Measurements from ENCODE around the gene DAGLA.

DAGLA gene

DNA sequence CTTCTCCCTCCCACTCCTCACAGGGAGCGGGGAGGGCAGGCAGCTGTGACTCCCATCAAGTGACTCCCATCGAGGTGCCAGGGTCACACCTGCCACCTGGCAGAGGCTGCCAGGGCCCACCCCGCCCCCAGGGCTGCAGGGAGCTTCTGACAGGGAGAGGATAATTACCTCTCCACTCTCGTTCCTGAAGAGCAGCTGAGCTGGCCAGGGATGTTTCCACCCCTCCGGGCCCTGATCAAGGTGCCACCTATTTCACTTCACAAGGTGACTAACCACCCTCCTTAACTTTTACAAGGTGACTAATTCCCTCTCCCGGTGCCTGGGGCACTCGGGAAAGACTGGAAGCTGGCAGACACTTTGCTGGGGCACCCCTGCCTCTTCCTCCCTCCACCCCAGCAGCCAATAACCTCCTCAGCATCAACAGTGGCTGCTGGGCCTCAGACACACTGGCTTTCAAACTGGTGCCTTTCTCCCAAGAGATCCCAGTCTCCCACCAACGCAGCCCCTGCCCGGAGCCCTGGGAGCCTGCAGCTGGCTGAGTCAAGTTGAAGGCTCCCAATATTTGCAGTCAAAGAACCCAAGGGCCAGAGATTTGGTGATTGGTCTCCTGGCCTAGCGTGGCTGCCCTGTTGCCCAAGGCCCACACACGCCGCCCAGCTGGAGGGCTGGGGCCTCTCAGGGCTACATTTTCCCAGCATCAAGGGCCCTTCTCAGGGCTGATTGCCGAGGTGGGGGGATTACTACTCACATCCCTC, 50.2 kb downstream of the DAGLA start:
- no peak for DNase-seq (ENCODE audit: low read depth)

DNA sequence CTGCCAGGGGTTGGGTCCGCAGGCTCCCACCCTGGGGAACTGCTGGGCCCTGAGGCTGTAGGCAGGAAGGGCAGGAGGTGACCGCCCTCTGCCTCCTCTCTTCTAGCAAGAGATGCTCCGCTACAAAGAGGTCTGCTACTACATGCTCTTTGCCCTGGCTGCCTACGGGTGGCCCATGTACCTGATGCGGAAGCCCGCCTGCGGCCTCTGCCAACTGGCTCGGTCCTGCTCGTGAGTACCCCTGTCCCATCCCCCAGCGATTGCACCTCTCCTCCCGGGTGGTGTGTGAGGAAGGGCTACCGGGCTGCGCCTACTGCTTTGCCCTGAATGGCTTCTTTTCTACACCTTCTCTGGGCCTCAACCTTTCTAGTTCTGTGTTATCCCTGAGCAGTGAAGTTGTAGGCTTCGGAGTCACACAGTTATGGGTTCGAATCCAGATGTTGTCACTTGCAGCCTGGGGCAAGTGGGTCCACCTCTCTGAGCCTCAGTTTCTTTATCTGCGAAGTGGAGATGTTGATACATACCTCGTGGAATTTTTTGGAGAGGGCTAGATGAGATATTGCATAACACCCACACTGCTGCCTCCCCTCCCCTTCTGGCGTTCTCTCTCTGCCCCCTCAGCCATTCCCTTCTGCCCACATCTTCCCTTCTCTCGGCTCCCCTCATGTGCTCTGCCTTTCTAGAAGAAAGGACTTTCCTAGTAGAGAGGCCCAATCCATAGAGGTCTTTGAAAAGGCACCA, 51.2 kb downstream of the DAGLA start:
- no peak for DNase-seq (ENCODE audit: low read depth)

DNA sequence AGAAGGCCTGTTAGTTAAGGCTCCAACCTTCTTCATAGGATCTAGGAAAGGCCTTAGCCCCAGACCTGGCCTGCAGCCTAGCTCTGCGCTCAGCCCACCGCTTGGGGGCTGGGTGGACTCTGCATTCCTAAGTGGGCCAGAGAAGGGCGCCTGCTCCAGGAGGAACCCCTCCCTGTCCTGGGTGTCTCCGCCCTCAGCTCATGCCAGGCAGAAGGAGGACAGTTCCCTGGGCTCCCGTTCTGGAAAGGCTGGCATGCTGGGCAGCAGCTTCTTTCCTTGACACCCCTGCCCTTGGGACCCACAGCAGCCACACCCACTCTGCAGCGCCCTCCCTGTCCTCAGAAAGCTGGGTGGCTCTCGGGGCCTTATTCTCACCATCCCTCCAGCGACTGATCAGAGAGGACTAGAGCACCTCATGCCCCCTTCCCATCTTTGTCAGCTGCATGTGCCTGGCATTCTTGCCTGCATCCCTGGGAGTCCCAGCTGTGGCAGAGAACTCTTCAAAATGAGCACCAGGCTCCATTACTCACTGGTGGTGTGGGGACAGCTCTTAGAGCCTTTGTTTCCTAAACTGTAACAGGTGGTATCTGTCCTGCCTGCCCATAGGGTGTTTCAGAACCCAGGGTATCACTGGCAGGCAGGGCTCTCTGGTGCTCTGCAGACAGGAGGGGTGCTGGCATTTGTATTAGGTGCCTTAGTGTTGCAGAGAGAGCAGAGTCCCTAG, 51.9 kb downstream of the DAGLA start:
- DNase-seq (ENCODE audit: low read depth) = no peak

DNA sequence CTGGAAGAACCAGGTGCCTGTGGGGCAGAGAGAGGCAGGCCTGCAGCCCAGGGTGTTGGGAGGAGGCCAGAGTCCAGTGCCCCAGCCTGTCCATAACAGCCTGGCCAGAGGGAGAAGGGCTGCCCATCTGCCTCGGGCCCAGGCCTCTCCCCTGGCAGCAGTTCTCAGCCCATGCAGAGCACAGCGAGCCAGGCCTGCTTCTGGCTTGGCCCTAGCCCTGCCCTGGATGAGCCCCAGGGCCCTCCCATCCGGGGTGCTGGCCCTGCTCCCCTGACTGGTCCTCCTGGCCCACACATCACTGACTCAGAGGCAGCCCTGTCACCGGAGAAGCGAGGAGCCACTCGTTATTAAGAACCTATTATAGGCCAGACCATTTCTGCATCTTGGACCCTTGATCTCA, 52.5 kb downstream of the DAGLA start:
- DNase-seq (ENCODE audit: low read depth) = peak; percentile 44

DNA sequence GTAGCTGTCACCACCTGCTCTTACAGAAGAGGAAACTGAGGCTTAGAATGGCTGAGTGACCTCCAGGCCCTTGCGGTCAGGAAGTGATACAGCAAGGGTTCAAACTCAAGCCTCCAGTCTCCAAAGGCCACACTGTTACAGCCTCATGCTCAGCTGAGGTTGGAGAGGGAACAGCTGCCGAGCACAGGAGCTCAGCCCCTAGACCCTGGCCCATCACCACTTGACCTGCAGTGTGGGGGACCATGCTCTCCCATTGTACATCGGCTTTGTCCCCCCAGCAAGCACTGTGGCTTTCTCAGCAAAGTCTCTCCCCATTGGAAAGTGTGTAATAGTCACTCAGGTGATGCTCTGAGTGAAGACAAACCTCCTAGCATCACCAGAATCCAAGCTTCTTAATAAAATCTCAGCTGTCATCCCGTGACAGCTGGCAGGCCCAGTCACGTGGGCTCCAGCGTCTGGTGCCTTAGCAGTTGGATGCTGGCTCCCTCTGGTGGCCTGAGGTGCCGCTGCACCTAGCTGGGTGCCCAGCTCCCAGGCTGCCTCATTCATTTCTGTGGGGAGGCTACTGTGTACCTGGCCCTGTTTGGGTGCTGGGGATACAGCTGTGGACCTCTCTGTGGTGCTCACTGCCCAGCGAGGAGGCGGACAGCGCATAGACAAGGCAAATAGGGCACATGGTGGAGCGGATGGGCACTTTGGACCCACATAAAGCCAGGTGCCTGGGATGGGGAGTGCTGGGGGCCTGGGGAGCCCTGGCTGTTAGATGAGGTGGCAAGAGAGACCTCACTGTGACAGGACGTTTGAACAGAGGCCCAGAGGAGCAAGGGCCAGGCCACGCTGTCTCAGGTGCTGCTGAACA, 53.2 kb downstream of the DAGLA start:
- DNase-seq (ENCODE audit: low read depth) = peak; percentile 70

DNA sequence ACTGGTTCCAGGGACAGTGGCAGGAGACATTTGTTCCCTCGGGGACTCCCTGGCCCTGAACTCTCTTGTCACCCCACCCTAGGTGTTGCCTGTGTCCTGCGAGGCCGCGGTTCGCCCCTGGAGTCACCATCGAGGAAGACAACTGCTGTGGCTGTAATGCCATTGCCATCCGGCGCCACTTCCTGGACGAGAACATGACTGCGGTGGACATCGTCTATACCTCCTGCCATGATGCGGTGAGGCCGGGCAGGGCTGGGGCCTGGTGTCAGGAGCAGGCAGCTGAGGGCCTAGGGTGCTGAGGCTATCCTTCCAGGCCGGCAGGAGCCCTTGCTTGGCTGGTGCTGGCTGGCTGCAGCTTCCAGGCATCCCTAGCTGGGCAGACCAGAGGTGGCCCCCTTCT, 54.6 kb downstream of the DAGLA start:
- DNase-seq (ENCODE audit: low read depth) = no peak

DNA sequence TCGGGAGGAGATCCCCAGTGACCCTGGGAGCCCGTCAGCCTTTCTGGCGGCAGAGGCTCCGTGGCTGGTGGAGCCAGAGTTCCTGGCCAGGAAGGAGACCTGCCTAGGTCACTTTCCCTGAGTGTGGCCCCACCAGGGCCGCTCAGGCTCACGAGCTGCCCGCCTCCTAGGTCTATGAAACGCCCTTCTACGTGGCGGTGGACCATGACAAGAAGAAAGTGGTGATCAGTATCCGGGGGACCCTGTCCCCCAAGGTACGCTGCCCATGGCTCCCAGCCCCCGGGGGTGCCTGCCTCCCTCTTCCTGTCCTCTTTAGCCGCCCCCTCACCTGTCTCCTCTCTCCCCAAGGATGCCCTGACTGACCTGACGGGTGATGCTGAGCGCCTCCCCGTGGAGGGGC, 55.2 kb downstream of the DAGLA start:
- DNase-seq (ENCODE audit: low read depth) = no peak

DNA sequence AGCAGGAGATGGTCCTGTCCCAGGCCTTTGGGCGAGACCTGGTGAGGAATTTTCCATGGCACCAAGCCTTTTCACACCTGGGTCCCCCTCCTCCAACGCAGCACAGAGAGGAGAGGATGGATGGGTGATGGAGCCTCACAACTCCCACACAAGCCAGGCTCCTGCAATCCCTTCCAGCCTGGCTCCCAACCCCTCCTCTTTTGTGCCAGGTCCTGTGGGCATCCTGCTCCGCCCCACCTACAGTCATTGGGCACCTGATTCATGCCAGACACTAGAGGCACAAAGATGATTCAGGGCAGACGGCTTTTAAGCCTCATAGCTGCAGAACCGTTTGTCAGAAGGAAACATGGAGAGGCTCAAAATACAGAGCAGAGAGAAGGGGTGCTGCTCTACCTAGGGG, 56.1 kb downstream of the DAGLA start:
- DNase-seq (ENCODE audit: low read depth) = no peak

DNA sequence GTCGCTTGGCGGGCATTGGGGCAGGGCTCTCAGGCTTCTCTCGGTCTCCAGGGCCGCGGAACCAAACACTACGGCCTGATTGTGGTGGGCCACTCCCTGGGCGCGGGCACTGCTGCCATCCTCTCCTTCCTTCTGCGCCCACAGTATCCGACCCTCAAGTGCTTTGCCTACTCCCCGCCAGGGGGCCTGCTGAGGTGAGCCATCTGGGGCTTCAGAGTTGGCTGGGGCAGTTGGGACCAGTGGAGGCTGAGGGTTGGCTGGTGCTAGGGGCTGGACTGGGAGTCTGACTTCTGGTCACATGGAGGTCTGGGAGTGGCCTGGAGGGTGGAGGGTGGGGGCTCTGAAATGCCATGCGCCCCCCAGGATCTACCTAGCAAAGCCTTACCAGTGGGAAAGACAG, 56.9 kb downstream of the DAGLA start:
- no peak for DNase-seq (ENCODE audit: low read depth)

DNA sequence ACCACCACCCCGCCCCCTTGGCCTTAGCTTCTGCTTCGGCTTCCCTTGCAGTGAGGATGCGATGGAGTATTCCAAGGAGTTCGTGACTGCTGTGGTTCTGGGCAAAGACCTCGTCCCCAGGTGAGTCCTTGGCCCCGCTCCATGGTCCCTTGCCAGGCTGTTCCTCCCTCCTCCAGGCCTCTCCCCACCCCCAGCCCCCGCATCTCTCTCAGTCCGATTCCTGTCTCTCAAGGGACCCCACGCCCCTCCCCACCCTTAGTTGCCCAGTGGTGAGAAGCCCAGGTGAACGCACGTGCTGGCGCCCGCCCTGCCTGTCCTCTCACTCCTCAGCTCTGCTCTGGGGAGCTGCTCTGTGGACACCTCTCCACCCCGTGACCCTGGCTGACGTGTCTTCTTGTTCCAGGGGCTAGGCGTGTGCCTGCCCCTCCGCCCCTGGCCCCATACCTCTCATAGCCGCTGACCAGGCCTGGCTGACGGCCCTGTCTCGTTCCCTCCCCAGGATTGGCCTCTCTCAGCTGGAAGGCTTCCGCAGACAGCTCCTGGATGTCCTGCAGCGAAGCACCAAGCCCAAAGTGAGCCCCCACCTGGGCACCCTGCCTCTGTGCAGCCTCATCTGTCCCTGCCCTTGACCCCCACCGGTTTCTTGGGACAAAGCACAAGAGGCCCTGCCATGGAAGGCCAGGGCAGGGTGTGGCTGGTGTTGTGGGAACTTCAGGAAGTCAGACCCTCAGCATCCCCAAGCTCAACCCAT, 57.6 kb downstream of the DAGLA start:
- DNase-seq (ENCODE audit: low read depth) = no peak

DNA sequence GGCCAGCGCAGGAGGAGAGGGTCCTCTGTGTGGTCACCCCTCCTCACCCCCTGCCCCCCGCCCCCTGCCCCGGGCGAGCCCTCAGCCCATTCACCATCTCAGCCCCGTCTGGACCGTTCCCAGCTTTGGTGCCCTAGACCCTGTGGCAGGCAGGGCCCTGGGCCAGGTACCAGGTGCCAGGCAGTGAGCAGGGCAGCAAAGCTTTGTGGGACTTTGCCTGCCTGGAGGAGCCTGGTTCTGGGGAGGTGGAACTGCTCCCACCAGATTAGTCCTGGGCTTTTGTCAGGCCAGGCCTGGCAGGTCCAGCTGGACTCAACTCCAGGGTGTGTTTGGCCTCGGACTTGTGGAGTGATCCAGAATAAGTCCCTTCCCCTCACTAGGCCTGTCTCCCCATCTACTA, 58.6 kb downstream of the DAGLA start:
- DNase-seq (ENCODE audit: low read depth) = no peak

DNA sequence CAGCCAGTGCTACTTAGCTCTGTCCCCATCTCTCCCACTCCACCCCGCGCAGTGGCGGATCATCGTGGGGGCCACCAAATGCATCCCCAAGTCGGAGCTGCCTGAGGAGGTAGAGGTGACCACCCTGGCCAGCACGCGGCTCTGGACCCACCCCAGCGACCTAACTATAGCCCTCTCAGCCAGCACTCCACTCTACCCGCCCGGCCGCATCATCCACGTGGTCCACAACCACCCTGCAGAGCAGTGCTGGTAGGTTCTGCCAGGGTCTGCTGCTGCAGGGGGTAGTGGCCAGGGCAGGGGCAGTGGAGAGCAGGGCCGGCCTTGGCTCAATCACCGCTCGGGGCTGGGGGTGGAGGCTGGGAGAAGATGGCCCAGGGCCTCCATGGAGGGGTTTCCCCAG, 59.2 kb downstream of the DAGLA start:
- DNase-seq (ENCODE audit: low read depth) = no peak

DNA sequence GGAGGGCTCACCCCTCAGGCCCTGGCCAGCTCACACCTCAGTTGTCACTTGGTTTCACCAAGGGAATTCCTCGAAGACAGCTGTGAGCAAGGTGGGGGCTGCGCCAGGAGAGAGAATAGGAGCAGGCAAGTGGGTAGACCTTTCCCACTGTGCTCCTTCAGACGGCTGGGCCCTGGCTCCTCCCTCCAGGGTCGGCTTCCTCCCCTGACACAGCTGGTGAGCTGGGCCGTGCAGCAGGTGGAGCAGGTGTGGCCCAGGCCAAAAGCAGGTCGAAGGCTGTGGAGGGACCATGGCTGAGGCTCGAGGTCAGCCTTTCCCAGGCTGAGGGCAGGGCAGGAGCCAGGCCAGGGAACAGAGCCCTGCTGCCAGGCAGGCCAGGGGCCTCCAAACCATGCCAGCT, 59.8 kb downstream of the DAGLA start:
- DNase-seq (ENCODE audit: low read depth) = no peak

DNA sequence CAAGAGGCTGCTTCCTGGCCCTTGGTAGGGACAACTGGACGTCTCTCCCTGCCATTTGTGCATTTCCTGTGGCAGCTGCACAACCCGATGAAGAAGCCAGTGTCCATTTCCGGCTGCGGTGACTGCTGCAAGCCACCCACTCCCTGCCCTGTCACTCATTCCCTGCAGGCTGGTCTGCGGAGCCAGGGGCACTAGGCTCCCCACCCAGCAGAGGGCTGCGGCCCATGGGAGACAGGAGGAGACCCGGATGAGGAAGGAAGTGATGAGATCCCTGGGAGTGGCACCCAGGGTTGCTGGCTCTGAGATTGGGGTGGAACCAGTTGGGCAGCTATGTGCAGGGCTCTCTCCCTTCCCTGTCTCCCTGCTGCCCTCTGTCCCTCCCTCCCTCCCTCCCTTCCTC, 62.2 kb downstream of the DAGLA start:
- DNase-seq (ENCODE audit: low read depth) = no peak

DNA sequence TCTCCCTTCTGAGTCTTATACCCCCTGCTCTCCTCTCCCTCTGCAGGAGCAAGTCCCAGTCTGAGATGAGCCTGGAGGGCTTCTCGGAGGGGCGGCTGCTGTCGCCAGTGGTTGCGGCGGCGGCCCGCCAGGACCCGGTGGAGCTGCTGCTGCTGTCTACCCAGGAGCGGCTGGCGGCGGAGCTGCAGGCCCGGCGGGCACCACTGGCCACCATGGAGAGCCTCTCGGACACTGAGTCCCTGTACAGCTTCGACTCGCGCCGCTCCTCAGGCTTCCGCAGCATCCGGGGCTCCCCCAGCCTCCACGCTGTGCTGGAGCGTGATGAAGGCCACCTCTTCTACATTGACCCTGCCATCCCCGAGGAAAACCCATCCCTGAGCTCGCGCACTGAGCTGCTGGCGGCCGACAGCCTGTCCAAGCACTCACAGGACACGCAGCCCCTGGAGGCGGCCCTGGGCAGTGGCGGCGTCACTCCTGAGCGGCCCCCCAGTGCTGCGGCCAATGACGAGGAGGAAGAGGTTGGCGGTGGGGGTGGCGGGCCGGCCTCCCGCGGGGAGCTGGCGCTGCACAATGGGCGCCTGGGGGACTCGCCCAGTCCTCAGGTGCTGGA, 63.4 kb downstream of the DAGLA start:
- no peak for DNase-seq (ENCODE audit: low read depth)

DNA sequence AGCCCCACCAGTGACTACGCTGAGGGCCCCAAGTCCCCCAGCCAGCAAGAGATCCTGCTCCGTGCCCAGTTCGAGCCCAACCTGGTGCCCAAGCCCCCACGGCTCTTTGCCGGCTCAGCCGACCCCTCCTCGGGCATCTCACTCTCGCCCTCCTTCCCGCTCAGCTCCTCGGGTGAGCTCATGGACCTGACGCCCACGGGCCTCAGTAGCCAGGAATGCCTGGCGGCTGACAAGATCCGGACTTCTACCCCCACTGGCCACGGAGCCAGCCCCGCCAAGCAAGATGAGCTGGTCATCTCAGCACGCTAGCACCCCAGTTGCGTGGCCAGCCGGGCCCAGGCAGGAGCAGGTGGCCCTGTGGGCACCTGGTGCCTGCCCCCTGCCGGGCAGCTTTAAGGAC, 64.0 kb downstream of the DAGLA start:
- DNase-seq (ENCODE audit: low read depth) = no peak

DNA sequence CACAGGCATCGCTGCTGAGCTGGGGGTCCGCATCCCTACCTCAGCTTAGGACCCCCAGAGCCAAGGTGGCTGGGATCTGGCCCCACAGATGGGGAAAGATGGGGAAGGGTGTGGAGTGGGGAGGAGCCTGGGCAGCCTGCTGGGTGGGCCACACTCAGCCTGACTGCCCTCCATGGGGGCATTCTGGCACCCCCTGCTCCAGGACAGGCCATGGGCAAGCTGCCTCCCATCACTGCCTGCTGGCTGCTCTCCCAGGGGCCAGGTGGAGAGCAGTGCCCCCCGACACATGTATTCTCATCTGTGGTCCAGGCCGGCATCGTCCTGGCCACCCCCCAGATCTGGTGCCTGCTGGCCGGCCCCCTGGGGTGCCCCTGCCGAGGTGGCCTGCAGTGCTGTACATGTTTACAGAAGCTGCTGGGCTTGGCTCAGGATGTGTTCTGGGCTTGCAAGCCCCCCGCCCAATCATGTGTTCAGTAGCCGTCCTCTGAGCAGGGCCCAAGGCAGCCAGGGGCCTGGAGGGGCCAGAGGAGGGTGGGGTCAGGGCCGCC, 64.5 kb downstream of the DAGLA start:
- no peak for DNase-seq (ENCODE audit: low read depth)

DNA sequence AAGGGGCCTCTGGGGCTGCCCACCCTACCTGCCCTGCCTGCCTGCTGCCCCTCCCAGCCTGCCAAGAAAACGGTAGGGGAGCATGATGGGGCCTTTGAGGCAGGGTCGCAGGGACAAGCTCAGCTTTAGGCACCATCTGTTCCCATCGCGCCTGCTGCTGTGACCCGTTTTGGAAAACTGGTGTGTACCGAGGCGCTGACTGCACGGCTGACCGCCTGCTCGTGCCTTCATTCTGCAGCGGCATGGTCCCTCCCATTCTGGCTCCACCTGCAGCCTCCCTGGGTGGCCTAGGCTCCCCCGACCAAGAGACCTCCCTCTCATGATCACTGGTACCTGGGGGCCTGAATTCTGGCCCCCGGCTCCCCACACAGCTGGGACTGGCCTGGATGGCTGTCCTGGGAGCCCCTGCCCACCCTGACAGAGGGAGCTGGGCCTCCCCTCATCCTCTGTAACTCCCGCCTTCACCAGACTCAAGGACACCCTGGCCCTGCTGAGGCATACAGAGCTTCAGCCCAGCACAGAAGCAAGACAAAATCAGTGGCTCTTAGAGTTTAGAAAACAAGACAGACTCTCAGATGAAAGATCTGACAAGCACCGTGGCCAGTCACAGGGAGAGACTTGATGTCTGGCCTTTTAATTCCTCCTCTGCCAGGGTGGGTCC, 65.7 kb downstream of the DAGLA start:
- no peak for DNase-seq (ENCODE audit: low read depth)

DNA sequence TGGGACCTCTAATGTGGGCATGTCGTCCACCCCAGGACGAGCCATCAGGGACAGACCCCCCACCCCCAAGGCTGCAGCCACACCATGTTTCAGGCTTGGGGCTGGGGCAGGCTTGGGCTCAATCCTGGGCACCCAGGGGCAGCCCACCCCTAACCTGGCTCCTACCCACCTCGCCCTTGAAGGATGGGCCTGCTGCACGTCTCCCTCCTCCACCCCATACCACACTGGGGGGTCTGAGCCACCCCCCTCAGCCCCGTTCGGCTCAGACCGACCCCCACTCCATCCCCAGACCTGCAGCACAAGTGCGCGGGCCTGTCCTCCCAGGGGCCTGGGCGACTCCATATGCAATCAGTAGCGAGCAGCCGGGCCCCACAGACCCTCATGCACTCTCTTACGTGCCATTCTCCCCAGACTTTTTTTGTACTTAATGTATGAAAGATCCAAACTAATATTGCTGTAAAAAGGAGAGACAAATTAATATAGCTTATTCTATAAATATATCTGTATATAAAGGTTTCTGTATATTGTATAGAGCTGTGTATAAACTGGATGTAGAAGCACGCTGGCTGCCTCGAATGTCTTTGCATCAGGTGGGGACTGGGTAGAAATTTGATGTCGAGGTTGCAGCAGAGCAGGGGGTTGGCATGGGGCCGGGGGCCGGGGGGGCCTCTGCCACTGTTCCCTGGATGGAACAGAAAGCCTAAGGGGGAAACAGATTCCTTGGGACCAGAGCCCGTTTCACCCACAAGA, 66.4 kb downstream of the DAGLA start:
- DNase-seq (ENCODE audit: low read depth) = no peak

All from fibroblast of gingiva (primary cell).